ENCODE measurements around the gene CCNB2. TPM values are rescaled to one million over a fixed set of nuclear protein-coding genes. Genes with fewer than 3 reads are reported as not detected.

Gene CCNB2
- total and polyA plus RNA-seq, 2 donors (not counting 3 experiments of a cell fraction or from before 2014, with no cell fraction given), result 55.9 to 65.2 TPM

- Histone ChIP-seq H4K20me1 (replicated peaks; ENCODE audit: control insufficient read depth, extremely low read depth, insufficient read depth, low read length) (no peaks in the 10 kb centered on the region), H3K4me3 (replicated peaks in 1 of 3; ENCODE audit: insufficient read depth in 1 of 3, low read depth in 1 of 3, low read length in 3 of 3) (no peak overlapping the region), H3K4me1 (ENCODE audit: control insufficient read depth, extremely low read depth, insufficient read depth, low read length) (peaks cover 50% of the 10 kb centered on the region), H2AFZ (ENCODE audit: low read depth, low read length) (no peak overlapping the region), H3K27me3 (ENCODE audit: control insufficient read depth in 2 of 2, insufficient read depth in 2 of 2, low read length in 2 of 2) (no peaks in the 10 kb centered on the region), H3K9ac (replicated peaks; ENCODE audit: extremely low read depth, insufficient read depth, low read length) (no peak overlapping the region), H3K9me1 (replicated peaks; ENCODE audit: control insufficient read depth, extremely low read depth, insufficient read depth, low read length) (no peaks in the 10 kb centered on the region), H3K4me2 (ENCODE audit: insufficient read depth, low read length) (no peak overlapping the region), H3K27ac (ENCODE audit: insufficient read depth, low read depth, low read length) (no peak overlapping the region), H3K36me3 (ENCODE audit: control insufficient read depth in 2 of 2, extremely low read depth in 1 of 2, insufficient read depth in 2 of 2, low read length in 2 of 2) (peaks cover 4 to 10% of the 10 kb centered on the region in 2 experiments), H3K9me3 (replicated peaks; ENCODE audit: control insufficient read depth, insufficient read depth, low read length) (no peaks in the 10 kb centered on the region), H3K79me2 (ENCODE audit: control insufficient read depth, insufficient read depth, low read length) (no peaks in the 10 kb centered on the region)
- dilution Hi-C loops (cut with MboI; ENCODE audit: extremely low pct_ligation_motif_present, low sequenced_read_pairs), result no loop called here
- TF ChIP-seq GATA2 (IDR thresholded peaks at IDR 0.05; ENCODE audit: insufficient read depth, insufficient read length, low read depth, low read length) (no peak), POLR2A (IDR thresholded peaks at IDR 0.05; ENCODE audit: low read depth, low read length) (no peak), EZH2 (IDR thresholded peaks at IDR 0.05; ENCODE audit: borderline replicate concordance, low read depth, low read length, severe bottlenecking) (no peak), MAX (IDR thresholded peaks at IDR 0.05; ENCODE audit: insufficient read depth, insufficient read length) (no peak), FOS (IDR thresholded peaks at IDR 0.05; ENCODE audit: borderline replicate concordance, insufficient read depth, low read length) (no peak), JUN (IDR thresholded peaks at IDR 0.05; ENCODE audit: borderline replicate concordance, insufficient read depth, insufficient read length, low read depth) (no peak), POLR2AphosphoS5 (IDR thresholded peaks at IDR 0.05; ENCODE audit: insufficient read depth, low read depth, low read length) (no peak), CTCF (IDR thresholded peaks at IDR 0.05; ENCODE audit: extremely low read depth in 1 of 2, insufficient read depth in 1 of 2, low read depth in 1 of 2, low read length in 2 of 2) (no peak), MYC (IDR thresholded peaks at IDR 0.05; ENCODE audit: low read depth, low read length) (no peak)
- DNase-seq (ENCODE audit: low read depth, low spot score) (no peak), FAIRE-seq (no peak)
- intact Hi-C loops (cut with micrococcal nuclease), result no loop called here
- ChIA-PET POLR2A (interaction anchor here (0.6 kb wide), 1 partner anchor 64 kb away, joined by 3 read pairs; no protein-coding TSS in a partner anchor), CTCF (no interaction called here)
- BruUV-seq (replicated peaks), result no TSS peak
Measured at GRCh38 chr15:59172289-59172901, 67.4 kb downstream of the CCNB2 start.

Measured in endothelial cell of umbilical vein (primary cell).